Esophagus muscularis mucosa (tissue), 4 donors: ENCODE results near the gene NOD1. TPM values are rescaled to one million over a fixed set of nuclear protein-coding genes. Genes with fewer than 3 reads are reported as not detected.
A peak's percentile ranks its signal among the peaks of the same experiment; 100 is the strongest.

Experiments
- DNase-seq: peaks from one replicate; pipeline ENCODE4 v3.0.0-alpha.2; 2017; ENCODE audit errors: extremely low spot score
- H3K27ac ChIP-seq, 4 donors: fragments of 200-600 bp; sonication (generic); replicated peaks in 1 of 4; 1 replicate in 3 of 4; 2 replicates in 1 of 4; pipeline ENCODE4 v1.5.1; 2016 to 2019; ENCODE audit warnings: mild to moderate bottlenecking in 1 of 4
- H3K27me3 ChIP-seq, 4 donors: fragments of 200-600 bp; sonication (generic); one replicate each; pipeline versions ENCODE4 v1.5.1 to v1.6.0; 2016 to 2019
- H3K36me3 ChIP-seq, 4 donors: fragments of 200-600 bp; sonication (generic); one replicate each; pipeline ENCODE4 v1.5.1; 2016 to 2019
- H3K4me1 ChIP-seq, 4 donors: fragments of 200-600 bp; sonication (generic); one replicate each; pipeline ENCODE4 v1.5.1; 2016 to 2019
- H3K4me3 ChIP-seq, 4 donors: fragments of 200-600 bp; sonication (generic); 1 replicate in 2 of 4; 2 replicates in 2 of 4; pipeline ENCODE4 v1.5.1; 2016 to 2019; ENCODE audit warnings: mild to moderate bottlenecking in 4 of 4, moderate library complexity in 1 of 4
- H3K9me3 ChIP-seq, 4 donors: fragments of 200-600 bp; sonication (generic); 1 replicate in 3 of 4; 2 replicates in 1 of 4; pipeline ENCODE4 v1.5.1; 2016 to 2019
- CTCF ChIP-seq, 3 experiments: fragments of 200-600 bp in 2 of 3; fragments of 450-650 bp in 1 of 3; sonication (generic) in 2 of 3; IDR thresholded peaks; one replicate each; pipeline ENCODE4 v1.5.1; 2017 to 2019; ENCODE audit warnings: antibody characterized with exemption in 3 of 3, mild to moderate bottlenecking in 2 of 3, moderate library complexity in 1 of 3
- EP300 ChIP-seq: sonication (generic); formaldehyde crosslinking; IDR thresholded peaks from one replicate; pipeline ENCODE4 v1.6.1; 2017; ENCODE audit warnings: antibody characterized with exemption
- POLR2A ChIP-seq: fragments of 450-650 bp; IDR thresholded peaks from one replicate; pipeline ENCODE4 v1.6.1; 2017; ENCODE audit warnings: antibody characterized with exemption, moderate library complexity, mild to moderate bottlenecking, low read depth
- POLR2AphosphoS5 ChIP-seq, 2 donors: sonication (generic); formaldehyde crosslinking; IDR thresholded peaks; one replicate each; pipeline ENCODE4 v1.6.1; 2017; ENCODE audit warnings: antibody characterized with exemption in 2 of 2
- WGBS: methylation state at CpG from one replicate; pipeline ENCODE4 v1.1.5; 2018; 5-methylcytosine and 5-hydroxymethylcytosine counted together
- intact Hi-C: fragments of 100-400 bp; cut with DNase I; formaldehyde crosslinking; loops from one replicate; pipeline ENCODE4 v1.15.1; 2023
- total RNA-seq, 4 donors: library from RNA; depleted of rRNA; stranded (reverse); fragments of >200 nt; gene quantifications; one replicate each; pipeline versions ENCODE4 v1.1.0 to v1.2.1, GENCODE V29; 2016

NOD1 gene
- total RNA-seq, 4 donors from 2014 or later, result 11.6 to 22.0 (median 13.0) TPM

- H3K27me3 ChIP-seq, result no peaks in the 10 kb centered on the region
- intact Hi-C loops, result no loop called here
- DNase-seq, result no peak
- no peak overlapping the region for H3K27ac ChIP-seq
- H3K36me3 ChIP-seq, result peaks cover 26 to 75% (median 42%) of the 10 kb centered on the region in 4 donors
- H3K9me3 ChIP-seq, result no peaks in the 10 kb centered on the region
- peaks cover 29 to 60% (median 53%) of the 10 kb centered on the region in 4 donors for H3K4me1 ChIP-seq
- no peak for TF ChIP-seq POLR2A
- no peak for TF ChIP-seq POLR2AphosphoS5 (IDR thresholded peaks at IDR 0.05)
- TF ChIP-seq CTCF (IDR thresholded peaks at IDR 0.05), result no peak
- no peak for TF ChIP-seq EP300
- 75% methylated on average over 2 of the region's 7 CpGs for WGBS
- no peak overlapping the region for H3K4me3 ChIP-seq
Observed at GRCh38 chr7:30436046-30436445, 42.5 kb downstream of the NOD1 start.

GRCh38 chr7:30434140-30434799, 44.3 kb downstream of the NOD1 start:
- intact Hi-C loops, result loop anchor here (5.0 kb wide), 1 partner anchor 33 kb away; no protein-coding TSS in a partner anchor
- TF ChIP-seq EP300, result no peak
- TF ChIP-seq POLR2AphosphoS5 (IDR thresholded peaks at IDR 0.05), result no peak
- TF ChIP-seq CTCF (IDR thresholded peaks at IDR 0.05), result no peak
- no peak for TF ChIP-seq POLR2A

GRCh38 chr7:30433506-30433905, 45.1 kb downstream of the NOD1 start:
- Histone ChIP-seq H3K9me3 (no peaks in the 10 kb centered on the region), H3K4me3 (no peak overlapping the region), H3K36me3 (peaks cover 26 to 94% (median 50%) of the 10 kb centered on the region in 4 donors), H3K27me3 (no peaks in the 10 kb centered on the region), H3K27ac (peak overlapping the region; percentile 48 to 87 (median 73)), H3K4me1 (peaks cover 38 to 79% (median 72%) of the 10 kb centered on the region in 4 donors)
- TF ChIP-seq EP300 (no peak), POLR2AphosphoS5 (IDR thresholded peaks at IDR 0.05) (no peak)
- DNase-seq, result no peak
- 44% methylated on average over 1 of the region's 1 CpG for WGBS
- intact Hi-C loops, result loop anchor here (5.0 kb wide), 1 partner anchor 34 kb away; no protein-coding TSS in a partner anchor

More at GRCh38 chr7:30434140-30434799, 44.3 kb downstream of the NOD1 start:
- Histone ChIP-seq H3K4me3 (no peak overlapping the region), H3K4me1 (peaks cover 38 to 74% (median 68%) of the 10 kb centered on the region in 4 donors), H3K9me3 (no peaks in the 10 kb centered on the region), H3K27ac (peak overlapping the region; percentile 48 to 87 (median 73)), H3K36me3 (peaks cover 26 to 93% (median 47%) of the 10 kb centered on the region in 4 donors), H3K27me3 (no peaks in the 10 kb centered on the region)
- 79% methylated on average over 6 of the region's 6 CpGs for WGBS
- DNase-seq, result no peak

GRCh38 chr7:30433082-30433481, 45.5 kb downstream of the NOD1 start:
- TF ChIP-seq CTCF (IDR thresholded peaks at IDR 0.05), result no peak
- peak; percentile 63 for TF ChIP-seq POLR2AphosphoS5 (IDR thresholded peaks at IDR 0.05)
- TF ChIP-seq POLR2A, result no peak
- TF ChIP-seq EP300, result no peak
- H3K36me3 ChIP-seq, result peaks cover 22 to 94% (median 48%) of the 10 kb centered on the region in 4 donors
- WGBS, result 8% methylated on average over 3 of the region's 3 CpGs
- peaks cover 38 to 79% (median 72%) of the 10 kb centered on the region in 4 donors for H3K4me1 ChIP-seq
- intact Hi-C loops, result loop anchor here (5.0 kb wide), 1 partner anchor 34 kb away; no protein-coding TSS in a partner anchor
- DNase-seq, result no peak
- H3K27ac ChIP-seq, result peak overlapping the region; percentile 48 to 87 (median 73)
- H3K9me3 ChIP-seq, result no peaks in the 10 kb centered on the region
- no peak overlapping the region for H3K4me3 ChIP-seq
- no peaks in the 10 kb centered on the region for H3K27me3 ChIP-seq

GRCh38 chr7:30430777-30431176, 47.8 kb downstream of the NOD1 start:
- TF ChIP-seq EP300 (no peak), CTCF (IDR thresholded peaks at IDR 0.05) (no peak), POLR2AphosphoS5 (IDR thresholded peaks at IDR 0.05) (peak in 1 of 2 donors; percentile 15)
- Histone ChIP-seq H3K9me3 (no peaks in the 10 kb centered on the region), H3K27me3 (no peaks in the 10 kb centered on the region), H3K4me1 (peaks cover 38 to 68% (median 64%) of the 10 kb centered on the region in 4 donors), H3K27ac (peak overlapping the region; percentile 13 to 87 (median 47)), H3K36me3 (peaks cover 4 to 94% (median 46%) of the 10 kb centered on the region in 4 donors), H3K4me3 (no peak overlapping the region)
- WGBS, result 46% methylated on average over 1 of the region's 1 CpG
- DNase-seq, result no peak
- intact Hi-C loops, result loop anchor here (5.0 kb wide), 1 partner anchor 37 kb away; no protein-coding TSS in a partner anchor
